GM18517 (cell line): ENCODE data around the gene AQP11.

Experiments used
- ATAC-seq: cut with Tn5 transposase; IDR thresholded peaks from one replicate; pipeline ENCODE4 v1.9.1; 2021; ENCODE audit warnings: mild to moderate bottlenecking, moderate library complexity; ENCODE audit not compliant: unreplicated experiment

The AQP11 gene

GRCh38 chr11:77658213-77659013 is 68.7 kb downstream of the AQP11 start:
- ATAC-seq = no peak
